ENCODE results near the gene CCDC110. TPM values are rescaled to one million over a fixed set of nuclear protein-coding genes. Genes with fewer than 3 reads are reported as not detected.

CCDC110 gene
- polyA plus RNA-seq, 1 donor: 1.6 TPM

DNA sequence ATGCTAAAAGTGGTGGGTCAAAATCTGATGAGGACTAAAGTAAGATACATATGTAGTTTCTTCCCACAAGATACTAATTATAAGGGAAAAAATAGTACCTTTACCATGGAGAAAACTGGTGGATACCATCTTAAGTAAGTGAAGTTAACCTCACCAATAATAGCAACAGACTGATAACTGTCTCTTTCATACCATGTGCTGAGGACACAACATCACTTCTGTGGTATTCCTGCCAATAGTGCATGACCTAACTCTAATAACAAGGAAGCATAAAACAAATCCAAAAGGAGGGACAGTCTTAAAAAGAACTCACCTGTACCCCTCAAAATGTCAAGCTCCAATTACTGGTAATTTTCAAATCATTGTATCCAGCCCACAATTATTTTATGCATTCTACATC lies 54.6 kb downstream of the CCDC110 start:
- no peak for DNase-seq

DNA sequence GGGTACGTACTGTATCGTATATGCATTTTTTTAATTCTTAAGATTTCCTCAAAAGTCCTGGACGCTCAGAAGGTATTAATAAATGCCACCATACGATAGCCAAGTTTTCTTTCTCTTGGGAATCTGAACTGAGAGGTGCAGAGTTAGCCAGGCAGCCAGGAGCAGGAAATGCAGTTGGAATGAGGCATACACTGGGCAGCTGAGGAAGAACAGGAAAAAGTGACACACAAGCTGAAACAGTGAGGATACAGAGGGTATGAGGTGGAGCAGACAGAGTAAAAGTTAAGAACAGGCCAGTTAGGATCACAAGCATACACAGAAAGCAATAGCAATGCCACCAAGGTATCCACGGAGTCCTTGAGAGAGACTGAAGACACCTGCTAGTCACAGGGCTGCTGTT lies 59.1 kb downstream of the CCDC110 start:
- DNase-seq: no peak

DNA sequence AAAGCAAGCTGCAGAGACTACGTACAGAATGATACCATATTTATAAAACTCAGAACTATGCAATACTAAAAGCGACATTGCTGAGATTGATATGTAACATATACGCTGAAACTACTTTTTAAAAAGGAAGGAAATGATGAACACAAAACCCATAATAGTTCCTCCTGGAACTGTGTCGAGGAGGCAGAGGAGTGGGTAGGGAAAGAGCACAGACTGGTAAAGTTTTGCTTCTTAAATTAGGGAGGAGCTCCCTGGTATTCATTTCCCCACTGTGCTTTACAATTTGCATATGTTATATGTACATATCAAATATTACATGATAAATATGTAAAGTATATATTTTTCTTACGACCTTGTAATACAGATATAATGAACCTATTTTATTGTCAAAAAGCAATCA lies 59.7 kb downstream of the CCDC110 start:
- DNase-seq: no peak

DNA sequence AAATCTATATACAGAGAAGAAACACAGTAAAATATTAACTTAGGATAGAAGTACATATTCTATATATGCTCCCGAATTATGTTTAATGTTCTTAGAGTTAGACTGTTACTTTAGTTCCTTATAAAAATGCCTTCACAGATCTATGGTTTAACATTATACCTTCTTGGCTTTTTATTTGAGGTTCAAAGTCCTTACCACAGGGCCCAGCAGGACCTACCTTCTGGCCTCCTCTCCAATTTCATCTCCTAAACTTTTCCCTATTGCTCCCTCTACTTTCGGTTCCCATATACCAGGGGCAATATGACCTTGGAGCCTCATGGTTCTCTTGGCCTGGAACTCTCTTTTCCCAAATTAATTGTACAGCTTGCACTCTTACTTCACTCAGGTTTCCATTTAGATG lies 63.1 kb downstream of the CCDC110 start:
- no peak for DNase-seq

DNA sequence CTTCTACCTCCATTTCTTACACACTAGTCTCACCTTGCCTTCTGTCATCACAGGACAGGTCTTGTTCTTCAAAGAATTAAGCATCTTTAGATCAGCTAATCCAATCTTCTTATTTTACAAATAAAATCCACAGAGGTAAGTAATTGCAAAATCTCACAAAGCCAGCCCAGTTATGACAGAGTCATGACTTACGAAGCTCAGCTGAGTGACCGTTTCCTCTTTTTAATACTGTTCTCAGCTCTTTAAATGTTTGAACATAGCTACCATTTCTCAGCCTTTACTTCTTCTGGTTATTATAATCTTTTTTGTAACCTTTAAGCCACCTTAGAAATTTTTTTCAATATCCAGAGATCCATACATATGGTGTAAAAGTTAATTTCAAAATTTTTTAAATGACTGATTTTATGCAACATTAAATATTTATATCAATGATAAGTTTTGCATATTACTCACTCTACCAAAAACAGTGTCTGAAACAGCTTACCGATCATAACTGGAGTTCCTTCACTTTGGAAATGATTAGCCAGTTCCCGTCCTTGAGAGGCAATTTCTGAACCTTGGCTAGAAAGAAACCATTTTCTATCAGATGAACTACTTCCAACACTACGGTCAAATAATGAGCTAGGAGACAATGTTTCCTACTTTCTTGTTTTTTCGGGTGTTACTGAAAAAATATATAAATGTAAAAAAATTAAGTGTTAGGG lies 66.1 kb downstream of the CCDC110 start:
- DNase-seq: no peak

DNA sequence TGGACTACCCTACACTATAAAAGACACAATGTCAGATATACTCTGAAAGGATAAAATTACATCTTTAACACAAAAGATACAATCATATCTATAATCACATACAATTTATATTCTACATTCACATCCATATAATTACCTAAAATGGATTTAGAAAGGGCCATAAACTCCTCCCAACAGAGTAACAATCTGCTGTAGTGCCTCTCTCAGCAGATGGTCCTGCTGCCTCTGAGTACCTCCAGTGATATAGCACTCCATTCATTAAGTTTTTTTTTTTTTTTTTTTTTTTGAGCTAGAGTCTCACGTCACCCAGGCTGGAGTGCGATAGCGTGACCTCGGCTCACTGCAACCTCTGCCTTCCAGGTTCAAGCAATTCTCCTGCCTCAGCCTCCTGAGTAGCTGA lies 67.5 kb downstream of the CCDC110 start:
- no peak for DNase-seq

DNA sequence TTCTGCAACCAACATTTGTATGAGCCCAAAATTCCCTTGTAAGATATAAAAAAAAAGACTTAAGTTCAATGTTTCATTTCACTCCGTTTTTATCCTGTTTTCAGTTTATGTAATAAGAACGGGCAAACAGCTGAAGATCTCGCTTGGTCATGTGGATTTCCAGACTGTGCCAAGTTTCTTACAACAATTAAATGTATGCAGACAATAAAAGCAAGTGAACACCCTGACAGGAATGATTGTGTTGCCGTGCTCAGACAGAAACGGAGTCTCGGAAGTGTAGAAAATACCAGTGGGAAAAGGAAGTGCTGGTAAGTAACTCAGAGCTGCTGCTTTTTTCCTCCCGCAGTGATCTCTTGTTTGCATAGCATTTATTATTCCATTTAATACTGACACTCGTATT lies 72.1 kb downstream of the CCDC110 start:
- DNase-seq: no peak

DNA sequence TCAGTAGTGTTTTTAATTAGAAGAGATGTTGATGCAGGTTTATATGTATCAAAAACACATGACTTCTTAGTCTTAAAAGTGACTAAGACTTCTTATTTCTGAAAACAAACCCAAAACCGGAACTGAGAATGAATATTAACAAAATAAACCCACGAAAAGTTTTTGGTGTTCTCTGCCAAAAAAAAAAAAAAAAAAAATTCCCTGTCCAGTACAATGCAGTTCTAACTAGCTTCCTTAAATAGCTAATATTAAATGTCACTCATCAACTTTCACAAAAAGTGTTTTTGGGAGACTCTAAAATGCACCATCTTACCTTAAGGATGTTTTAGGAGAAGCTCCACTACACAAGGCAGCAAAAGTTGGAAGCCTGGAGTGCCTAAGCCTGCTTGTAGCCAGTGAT lies 72.9 kb downstream of the CCDC110 start:
- no peak for DNase-seq

DNA sequence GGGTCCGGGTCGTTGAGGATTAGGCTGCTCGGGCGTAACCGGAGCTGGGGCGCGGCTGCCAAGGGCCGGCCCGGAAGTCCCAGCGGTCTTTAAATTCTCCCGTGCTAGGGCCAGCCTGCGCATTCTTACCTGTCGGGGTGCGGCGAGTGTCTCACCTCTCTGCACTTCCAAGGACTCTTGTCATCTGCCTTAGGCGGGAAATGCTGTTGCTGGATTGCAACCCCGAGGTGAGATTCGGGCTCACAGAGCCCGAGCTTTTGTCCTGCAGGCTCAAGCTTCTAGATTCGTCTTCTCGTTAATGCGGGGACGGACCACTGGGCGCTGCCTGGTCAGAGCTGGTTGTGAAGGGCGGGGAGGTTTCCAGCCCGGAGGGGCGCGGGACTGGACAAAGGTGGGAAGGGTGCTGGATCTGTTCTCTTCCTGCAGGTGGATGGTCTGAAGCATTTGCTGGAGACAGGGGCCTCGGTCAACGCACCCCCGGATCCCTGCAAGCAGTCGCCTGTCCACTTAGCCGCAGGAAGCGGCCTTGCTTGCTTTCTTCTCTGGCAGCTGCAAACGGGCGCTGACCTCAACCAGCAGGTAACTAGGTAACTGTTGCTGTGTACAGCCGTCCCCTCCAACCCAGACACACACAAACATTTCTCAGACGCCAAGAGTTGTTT lies 74.7 kb downstream of the CCDC110 start, which contains the start of gene ANKRD37:
Gene ANKRD37, plus strand, starts transcription at position 118 of the 662 bp plus-strand sequence. Its CDS starts 83 bp downstream, at position 201.
- DNase-seq: peak; percentile 51

DNA sequence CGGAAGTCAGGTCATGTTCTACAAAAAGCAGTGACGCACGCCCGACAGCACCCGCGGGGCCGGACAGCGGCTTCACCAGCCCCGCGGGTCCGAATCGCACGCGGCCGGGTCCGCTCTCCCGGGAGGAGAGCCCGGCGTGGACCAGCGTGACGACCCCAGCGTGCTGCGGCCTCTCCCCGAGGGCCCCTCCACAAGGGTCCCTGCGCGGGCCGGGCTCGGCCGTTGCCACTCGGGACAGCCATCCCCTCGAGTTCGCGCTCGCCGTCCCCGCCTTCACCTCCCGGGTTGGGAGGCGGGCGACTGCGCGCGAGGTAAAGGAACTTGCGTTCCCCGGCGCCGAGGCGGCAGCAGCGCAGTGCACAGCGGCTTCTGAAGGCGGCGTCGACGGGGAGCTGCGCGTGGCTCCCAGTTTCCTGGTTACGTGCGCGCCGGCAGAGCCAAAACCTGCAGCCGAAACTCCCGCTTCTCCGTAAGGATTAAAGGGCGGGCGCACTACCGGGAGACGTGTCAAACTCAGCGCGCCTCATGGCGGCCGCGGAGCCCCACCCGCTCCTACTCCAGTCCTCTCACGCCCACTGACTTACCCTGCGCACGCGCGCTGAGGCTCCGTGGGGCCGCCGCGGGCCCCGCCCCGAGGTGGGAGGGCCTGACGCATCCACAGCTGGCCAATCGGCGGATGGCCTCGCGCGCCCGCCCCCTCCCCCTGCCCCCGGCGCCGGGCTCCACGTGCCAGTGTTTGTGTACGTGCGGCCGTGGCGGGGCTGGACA lies 75.4 kb downstream of the CCDC110 start:
- peak; percentile 97 for DNase-seq

DNA sequence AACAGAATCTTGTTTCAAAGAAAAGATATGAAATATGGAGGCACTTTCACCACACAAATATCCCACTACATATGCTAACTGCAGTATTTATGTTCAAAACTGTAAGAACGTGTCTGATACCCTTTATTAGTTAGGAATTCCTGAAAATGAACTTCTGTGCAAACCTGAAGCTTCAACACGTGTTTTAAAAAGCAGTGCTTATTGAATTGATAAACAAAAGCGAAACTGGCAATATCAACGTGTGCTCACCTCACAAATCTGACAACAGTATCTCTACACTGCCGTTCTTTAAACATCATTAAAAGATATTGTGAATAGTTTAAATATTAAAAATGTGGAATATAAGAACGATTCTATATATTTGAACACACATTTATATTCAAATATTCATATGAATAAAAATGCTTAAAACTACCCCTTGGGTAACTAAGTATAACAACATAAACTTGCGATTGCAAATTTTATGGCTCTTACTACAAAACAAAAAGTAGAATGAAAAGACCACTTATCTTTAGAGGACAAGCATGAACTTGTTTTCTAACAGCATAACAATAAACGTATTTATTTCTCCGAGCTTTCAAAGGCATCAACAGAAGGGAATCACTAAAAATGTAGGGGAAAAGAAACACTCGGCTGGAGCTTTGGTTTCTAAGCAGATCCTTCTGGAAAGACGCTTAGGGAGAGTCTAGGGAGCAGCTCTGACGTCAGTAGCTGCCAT lies 76.1 kb downstream of the CCDC110 start, which contains the start of gene LRP2BP:
Gene LRP2BP, minus strand, starts transcription at position 687 of the 718 bp plus-strand sequence. CDS start 17,738 bp downstream, outside the sequence.
- DNase-seq: peak; percentile 41

Other genes with a start within 250 kb of the CCDC110 start
- 4.7 TPM for gene LRP2BP, start 75.8 kb downstream of the CCDC110 start, polyA plus RNA-seq (ENCODE audit: insufficient read length)
- gene ANKRD37, start 74.9 kb downstream of the CCDC110 start, polyA plus RNA-seq (ENCODE audit: insufficient read length): 16.0 TPM
- 48.8 TPM for gene UFSP2, start 45.8 kb downstream of the CCDC110 start, polyA plus RNA-seq (ENCODE audit: insufficient read length)
- gene PDLIM3, start 63.8 kb upstream of the CCDC110 start, polyA plus RNA-seq (ENCODE audit: insufficient read length): 410 TPM

Measured in hindlimb muscle (tissue), 1 donor.